ENCODE results near the gene SRPRB. TPM values are rescaled to one million over a fixed set of nuclear protein-coding genes. Genes with fewer than 3 reads are reported as not detected.

Gene SRPRB, protein sequence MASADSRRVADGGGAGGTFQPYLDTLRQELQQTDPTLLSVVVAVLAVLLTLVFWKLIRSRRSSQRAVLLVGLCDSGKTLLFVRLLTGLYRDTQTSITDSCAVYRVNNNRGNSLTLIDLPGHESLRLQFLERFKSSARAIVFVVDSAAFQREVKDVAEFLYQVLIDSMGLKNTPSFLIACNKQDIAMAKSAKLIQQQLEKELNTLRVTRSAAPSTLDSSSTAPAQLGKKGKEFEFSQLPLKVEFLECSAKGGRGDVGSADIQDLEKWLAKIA
- total RNA-seq, result 58.8 TPM
- polyA plus RNA-seq (ENCODE audit: insufficient read depth, low read depth, low replicate concordance), result 47.9 TPM
- long read RNA-seq, donor 1, partial matches to known transcripts, result 13 of 13 reads
- long read RNA-seq, donor 1, other reads (novel, unspliced or antisense), result 0 of 13 reads
- long read RNA-seq, donor 2, partial matches to known transcripts, result 23 of 23 reads
- long read RNA-seq, donor 2, other reads (novel, unspliced or antisense), result 0 of 23 reads
- long read RNA-seq, donor 3, partial matches to known transcripts, result 12 of 12 reads
- long read RNA-seq, donor 3, other reads (novel, unspliced or antisense), result 0 of 12 reads
- long read RNA-seq, donor 4, partial matches to known transcripts, result 11 of 11 reads
- long read RNA-seq, donor 4, other reads (novel, unspliced or antisense), result 0 of 11 reads
- long read RNA-seq, donor 5, result 0 reads
- long read RNA-seq, donor 6, partial matches to known transcripts, result 17 of 19 reads
- long read RNA-seq, donor 6, other reads (novel, unspliced or antisense), result 0 of 19 reads
- long read RNA-seq, donor 7, partial matches to known transcripts, result 33 of 39 reads
- long read RNA-seq, donor 7, other reads (novel, unspliced or antisense), result 6 of 39 reads
- long read RNA-seq, donor 8, partial matches to known transcripts, result 20 of 22 reads
- long read RNA-seq, donor 8, other reads (novel, unspliced or antisense), result 0 of 22 reads
- long read RNA-seq, donor 9, partial matches to known transcripts, result 6 of 6 reads
- long read RNA-seq, donor 9, other reads (novel, unspliced or antisense), result 0 of 6 reads
- long read RNA-seq, donor 10, partial matches to known transcripts, result 13 of 13 reads
- long read RNA-seq, donor 10, other reads (novel, unspliced or antisense), result 0 of 13 reads

DNA sequence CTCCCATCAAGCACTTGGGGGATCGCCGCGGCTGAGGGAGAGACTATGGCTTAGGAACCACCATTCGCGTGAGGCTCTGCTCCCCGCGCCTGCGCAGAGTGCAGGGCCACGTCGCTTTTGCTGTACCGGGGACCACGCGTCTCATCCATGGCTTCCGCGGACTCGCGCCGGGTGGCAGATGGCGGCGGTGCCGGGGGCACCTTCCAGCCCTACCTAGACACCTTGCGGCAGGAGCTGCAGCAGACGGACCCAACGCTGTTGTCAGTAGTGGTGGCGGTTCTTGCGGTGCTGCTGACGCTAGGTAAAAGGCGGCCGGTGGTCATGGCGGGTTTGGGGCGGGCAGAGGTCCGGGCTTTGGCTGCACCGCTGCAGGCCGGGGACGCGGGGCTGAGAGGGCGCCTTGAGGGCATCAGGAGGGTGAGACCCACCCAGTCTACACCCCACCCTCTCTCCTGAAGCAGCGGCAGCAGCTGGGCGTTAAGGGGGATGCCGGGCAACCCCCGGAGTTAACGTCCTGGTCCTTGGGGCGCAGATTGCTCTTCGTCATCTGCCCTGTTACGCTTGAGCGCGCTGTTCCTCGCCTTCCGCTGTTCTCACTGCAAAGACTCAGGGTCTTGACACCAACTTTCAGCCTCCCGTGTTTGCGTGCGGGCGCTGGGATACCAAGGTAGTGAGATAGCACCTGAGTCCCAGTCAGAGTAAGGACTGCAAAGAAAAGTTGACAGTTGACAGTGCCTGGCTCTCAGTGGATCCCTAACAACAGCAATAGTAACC is at the start of gene SRPRB:
Gene SRPRB, plus strand, starts transcription at position 114 of the 774 bp plus-strand sequence. Its CDS starts 34 bp downstream, at position 148.
- H3K4me3 ChIP-seq (ENCODE audit: low read length in 3 of 3), result peak within 1 kb of the TSS; percentile 89 to 96 (median 91)
- H3K4me1 ChIP-seq (ENCODE audit: control insufficient read depth in 2 of 3, insufficient read depth in 2 of 3, low read depth in 1 of 3, low read length in 3 of 3), result peaks cover 0 to 6% (median 0%) of the 10 kb centered on the region in 3 donors
- peak; percentile 94 to 98 (median 96) for DNase-seq
- H3K36me3 ChIP-seq (ENCODE audit: control insufficient read depth in 2 of 3, insufficient read depth in 3 of 3, low read length in 3 of 3), result peaks cover 0 to 3% (median 0%) of the 10 kb centered on the region in 3 donors
- intact Hi-C loops (cut with DNase I), result no loop called here
- TF ChIP-seq, protein P1, sequence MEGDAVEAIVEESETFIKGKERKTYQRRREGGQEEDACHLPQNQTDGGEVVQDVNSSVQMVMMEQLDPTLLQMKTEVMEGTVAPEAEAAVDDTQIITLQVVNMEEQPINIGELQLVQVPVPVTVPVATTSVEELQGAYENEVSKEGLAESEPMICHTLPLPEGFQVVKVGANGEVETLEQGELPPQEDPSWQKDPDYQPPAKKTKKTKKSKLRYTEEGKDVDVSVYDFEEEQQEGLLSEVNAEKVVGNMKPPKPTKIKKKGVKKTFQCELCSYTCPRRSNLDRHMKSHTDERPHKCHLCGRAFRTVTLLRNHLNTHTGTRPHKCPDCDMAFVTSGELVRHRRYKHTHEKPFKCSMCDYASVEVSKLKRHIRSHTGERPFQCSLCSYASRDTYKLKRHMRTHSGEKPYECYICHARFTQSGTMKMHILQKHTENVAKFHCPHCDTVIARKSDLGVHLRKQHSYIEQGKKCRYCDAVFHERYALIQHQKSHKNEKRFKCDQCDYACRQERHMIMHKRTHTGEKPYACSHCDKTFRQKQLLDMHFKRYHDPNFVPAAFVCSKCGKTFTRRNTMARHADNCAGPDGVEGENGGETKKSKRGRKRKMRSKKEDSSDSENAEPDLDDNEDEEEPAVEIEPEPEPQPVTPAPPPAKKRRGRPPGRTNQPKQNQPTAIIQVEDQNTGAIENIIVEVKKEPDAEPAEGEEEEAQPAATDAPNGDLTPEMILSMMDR (IDR thresholded peaks at IDR 0.05; ENCODE audit: borderline replicate concordance, extremely low read depth, insufficient read depth), result no peak
- no peaks in the 10 kb centered on the region for H3K27me3 ChIP-seq (ENCODE audit: control insufficient read depth, insufficient read depth, low read length)
- no peaks in the 10 kb centered on the region for H3K9me3 ChIP-seq (ENCODE audit: control insufficient read depth in 2 of 3, insufficient read depth in 1 of 3, low read length in 3 of 3)
- H3K27ac ChIP-seq (ENCODE audit: low read depth in 2 of 2, low read length in 2 of 2), result peak within 1 kb of the TSS in 1 of 2 donors; percentile 55
- peak; percentile 80 for FAIRE-seq
- H3K9ac ChIP-seq (ENCODE audit: low read length in 3 of 3), result peak within 1 kb of the TSS; percentile 54 to 81 (median 69)

DNA sequence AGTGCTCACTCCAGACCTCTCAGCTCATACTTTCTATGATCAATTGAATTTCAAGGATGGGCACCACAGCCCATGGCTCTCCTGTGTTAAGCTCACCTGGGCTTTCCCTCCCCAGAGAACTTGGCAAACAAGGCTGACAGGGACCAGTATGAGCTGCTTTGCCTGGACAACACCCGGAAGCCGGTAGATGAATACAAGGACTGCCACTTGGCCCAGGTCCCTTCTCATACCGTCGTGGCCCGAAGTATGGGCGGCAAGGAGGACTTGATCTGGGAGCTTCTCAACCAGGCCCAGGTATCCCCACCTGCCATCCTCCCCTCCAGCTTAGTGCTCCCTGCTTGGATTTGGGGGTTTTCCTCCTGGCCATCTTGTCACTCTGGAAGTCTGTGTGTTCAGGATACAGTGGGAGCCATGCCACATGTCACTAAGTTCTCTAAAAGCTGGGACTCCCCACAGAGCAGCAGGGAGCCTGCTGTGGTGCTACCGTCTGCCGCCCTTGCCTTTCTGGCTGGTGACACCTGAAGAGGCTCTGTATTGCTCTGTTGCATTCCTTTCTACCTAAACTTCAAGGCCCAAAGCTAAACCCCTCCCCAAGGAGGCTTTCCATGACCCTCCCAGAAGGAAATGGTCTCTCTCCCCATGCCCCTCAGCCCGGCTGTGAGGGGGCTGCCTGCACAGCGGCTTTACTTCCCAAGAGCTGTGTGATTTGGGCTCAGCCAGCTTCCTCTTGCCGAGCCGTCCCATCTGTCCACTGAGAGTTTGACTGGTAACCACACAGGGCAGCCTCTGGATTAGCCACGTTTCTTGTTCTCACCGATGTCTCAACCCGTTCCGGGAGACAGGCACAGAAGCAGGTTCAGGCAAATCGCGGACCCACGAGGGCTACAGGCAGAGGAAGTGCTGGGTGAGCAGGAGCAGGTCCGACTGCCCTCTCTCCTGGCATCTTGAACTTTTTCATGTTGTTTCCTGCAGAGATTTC is 48.6 kb upstream of the SRPRB start:
- Histone ChIP-seq H3K4me3 (ENCODE audit: low read length in 3 of 3) (no peak overlapping the region), H3K36me3 (ENCODE audit: control insufficient read depth in 2 of 3, insufficient read depth in 3 of 3, low read length in 3 of 3) (no peaks in the 10 kb centered on the region), H3K9ac (ENCODE audit: low read length in 3 of 3) (no peak overlapping the region), H3K9me3 (ENCODE audit: control insufficient read depth in 2 of 3, insufficient read depth in 1 of 3, low read length in 3 of 3) (no peaks in the 10 kb centered on the region), H3K4me1 (ENCODE audit: control insufficient read depth in 2 of 3, insufficient read depth in 2 of 3, low read depth in 1 of 3, low read length in 3 of 3) (no peaks in the 10 kb centered on the region), H3K27ac (ENCODE audit: low read depth in 2 of 2, low read length in 2 of 2) (no peak overlapping the region), H3K27me3 (ENCODE audit: control insufficient read depth, insufficient read depth, low read length) (no peaks in the 10 kb centered on the region)
- DNase-seq (no peak), FAIRE-seq (no peak)
- intact Hi-C loops (cut with DNase I), result no loop called here
- TF ChIP-seq, protein P1 (IDR thresholded peaks at IDR 0.05; ENCODE audit: borderline replicate concordance, extremely low read depth, insufficient read depth), result no peak

Data from kidney (tissue), 22 donors.